NCI-H2029 (cell line): Measurements from ENCODE around the gene LIN7C.
A peak's percentile ranks its signal among the peaks of the same experiment; 100 is the strongest.
"Not testable (repeated sequence)": the region's sequence is repeated elsewhere in the genome, so short reads cannot be mapped to it uniquely, and the experiment has no call there.

ENCODE experiments used
- DNase-seq: peaks from one replicate; lab custom pipeline; 2025; lab: John Stamatoyannopoulos, UW

Gene LIN7C

GRCh38 chr11:27506200-27507182 is at the start of gene LIN7C:
Gene LIN7C (minus strand): TSS chr11:27506769. CDS start chr11:27506752, 17 bp downstream.
- peak; percentile 94 for DNase-seq

GRCh38 chr11:27555264-27555663 is 48.7 kb upstream of the LIN7C start:
- no peak for DNase-seq

- no peak for DNase-seq
These were observed 46.6 kb upstream of the LIN7C start for GRCh38 chr11:27553186-27553585.

GRCh38 chr11:27552341-27552740 is 45.8 kb upstream of the LIN7C start:
- no peak for DNase-seq

- DNase-seq: no peak
These were observed 44.6 kb upstream of the LIN7C start for GRCh38 chr11:27551127-27551526.

GRCh38 chr11:27545946-27546345 is 39.4 kb upstream of the LIN7C start:
- DNase-seq: no peak

- DNase-seq: no peak
These were observed 38.5 kb upstream of the LIN7C start for GRCh38 chr11:27545035-27545434.

GRCh38 chr11:27541790-27542189 is 35.2 kb upstream of the LIN7C start:
- DNase-seq: no peak

GRCh38 chr11:27540051-27540450 is 33.5 kb upstream of the LIN7C start:
- no peak for DNase-seq

GRCh38 chr11:27535103-27535502 is 28.5 kb upstream of the LIN7C start:
- DNase-seq: no peak

GRCh38 chr11:27532652-27533325 is 26.2 kb upstream of the LIN7C start:
- no peak for DNase-seq

- DNase-seq: no peak
These were observed 22.1 kb upstream of the LIN7C start for GRCh38 chr11:27528712-27529111.

GRCh38 chr11:27526535-27526934 is 20.0 kb upstream of the LIN7C start:
- DNase-seq: no peak

- no peak for DNase-seq
These were observed 19.4 kb upstream of the LIN7C start for GRCh38 chr11:27525824-27526516.

- no peak for DNase-seq
These were observed 17.6 kb upstream of the LIN7C start for GRCh38 chr11:27524155-27524554.

- no peak for DNase-seq
These were observed 13.7 kb upstream of the LIN7C start for GRCh38 chr11:27520226-27520625.

GRCh38 chr11:27518518-27518917 is 11.9 kb upstream of the LIN7C start:
- no peak for DNase-seq

GRCh38 chr11:27517490-27517889 is 10.9 kb upstream of the LIN7C start:
- DNase-seq: not testable (repeated sequence)

GRCh38 chr11:27514558-27514957 is 8.0 kb upstream of the LIN7C start:
- peak; percentile 12 for DNase-seq

- no peak for DNase-seq
These were observed 7.5 kb upstream of the LIN7C start for GRCh38 chr11:27514076-27514475.

GRCh38 chr11:27513389-27513788 is 6.8 kb upstream of the LIN7C start:
- no peak for DNase-seq

- no peak for DNase-seq
These were observed 5.7 kb upstream of the LIN7C start for GRCh38 chr11:27512238-27512637.

- DNase-seq: no peak
These were observed 3.3 kb upstream of the LIN7C start for GRCh38 chr11:27509908-27510307.
